Measurements from ENCODE around the gene ASAP3. TPM values are rescaled to one million over a fixed set of nuclear protein-coding genes. Genes with fewer than 3 reads are reported as not detected.
A peak's percentile ranks its signal among the peaks of the same experiment; 100 is the strongest.

Gene ASAP3
- total and polyA plus RNA-seq, 2 donors (not counting 3 experiments of a cell fraction or from before 2014, with no cell fraction given), result 12.5 to 14.2 TPM

- dilution Hi-C loops (cut with MboI; ENCODE audit: extremely low pct_ligation_motif_present, low sequenced_read_pairs), result no loop called here
- no TSS peak for BruUV-seq (replicated peaks)
These were observed 80.1 kb downstream of the ASAP3 start for GRCh38 chr1:23403735-23404486.

More at GRCh38 chr1:23403735-23404486, 80.1 kb downstream of the ASAP3 start:
- Histone ChIP-seq H3K27ac (ENCODE audit: insufficient read depth, low read depth, low read length) (peak overlapping the region; percentile 39), H3K27me3 (ENCODE audit: control insufficient read depth in 2 of 2, insufficient read depth in 2 of 2, low read length in 2 of 2) (no peaks in the 10 kb centered on the region), H4K20me1 (replicated peaks; ENCODE audit: control insufficient read depth, extremely low read depth, insufficient read depth, low read length) (no peaks in the 10 kb centered on the region), H3K36me3 (ENCODE audit: control insufficient read depth in 2 of 2, extremely low read depth in 1 of 2, insufficient read depth in 2 of 2, low read length in 2 of 2) (no peaks in the 10 kb centered on the region), H2AFZ (ENCODE audit: low read depth, low read length) (peak overlapping the region; percentile 56), H3K4me3 (replicated peaks in 1 of 3; ENCODE audit: insufficient read depth in 1 of 3, low read depth in 1 of 3, low read length in 3 of 3) (no peak overlapping the region), H3K9ac (replicated peaks; ENCODE audit: extremely low read depth, insufficient read depth, low read length) (no peak overlapping the region), H3K79me2 (ENCODE audit: control insufficient read depth, insufficient read depth, low read length) (no peaks in the 10 kb centered on the region), H3K9me1 (replicated peaks; ENCODE audit: control insufficient read depth, extremely low read depth, insufficient read depth, low read length) (no peaks in the 10 kb centered on the region), H3K4me1 (ENCODE audit: control insufficient read depth, extremely low read depth, insufficient read depth, low read length) (peaks cover 30% of the 10 kb centered on the region), H3K9me3 (replicated peaks; ENCODE audit: control insufficient read depth, insufficient read depth, low read length) (no peaks in the 10 kb centered on the region), H3K4me2 (ENCODE audit: insufficient read depth, low read length) (peak overlapping the region; percentile 12)
- TF ChIP-seq JUN (IDR thresholded peaks at IDR 0.05; ENCODE audit: borderline replicate concordance, insufficient read depth, insufficient read length, low read depth) (no peak), POLR2A (IDR thresholded peaks at IDR 0.05; ENCODE audit: low read depth, low read length) (no peak), POLR2AphosphoS5 (IDR thresholded peaks at IDR 0.05; ENCODE audit: insufficient read depth, low read depth, low read length) (peak; percentile 58), CTCF (IDR thresholded peaks at IDR 0.05; ENCODE audit: extremely low read depth in 1 of 2, insufficient read depth in 1 of 2, low read depth in 1 of 2, low read length in 2 of 2) (peak; percentile 91 to 97), FOS (IDR thresholded peaks at IDR 0.05; ENCODE audit: borderline replicate concordance, insufficient read depth, low read length) (no peak)
- POLR2A ChIA-PET, result interaction anchor here (0.5 to 1.0 kb wide), 2 partner anchors 29 to 59 kb away, joined by 3 to 5 read pairs; partner anchors contain the start of gene HNRNPR
- CTCF ChIA-PET, result interaction anchor here (0.6 to 4.0 kb wide), 42 partner anchors 8 to 428 kb away, joined by 3 to 33 read pairs (median 5); partner anchors contain the start of genes ASAP3, HNRNPR, HTR1D and ZNF436
- FAIRE-seq (peak; percentile 88), DNase-seq (ENCODE audit: low read depth, low spot score) (peak; percentile 80)
- intact Hi-C loops (cut with micrococcal nuclease), result loop anchor here (1.0 kb wide), 4 partner anchors 35 to 428 kb away; partner anchors contain the start of genes HNRNPR and ZNF436

All from endothelial cell of umbilical vein (primary cell).